ENCODE measurements around the gene TIAM2.

Gene TIAM2

GRCh38 chr6:155129744-155130143, 134.6 kb downstream of the TIAM2 start:
- H2AK5ac ChIP-seq (ENCODE audit: low read length), result no peak overlapping the region
- H3K18ac ChIP-seq (ENCODE audit: low read length), result no peak overlapping the region
- H3K36me3 ChIP-seq (ENCODE audit: control insufficient read depth, insufficient read depth, low read length), result no peaks in the 10 kb centered on the region
- H3K23ac ChIP-seq (ENCODE audit: low read length), result no peak overlapping the region
- no peaks in the 10 kb centered on the region for H3K27me3 ChIP-seq (ENCODE audit: insufficient read depth, low read length, poor library complexity)
- no peak overlapping the region for H2BK15ac ChIP-seq (replicated peaks; ENCODE audit: low read depth)
- H4K5ac ChIP-seq (ENCODE audit: low read length), result no peak overlapping the region
- H3K27ac ChIP-seq (ENCODE audit: low read depth, low read length), result no peak overlapping the region
- no peak overlapping the region for H2BK120ac ChIP-seq (ENCODE audit: low read depth, low read length)
- no peaks in the 10 kb centered on the region for H3K79me1 ChIP-seq (ENCODE audit: low read length)
- H4K8ac ChIP-seq (ENCODE audit: low read depth, low read length), result no peak overlapping the region
- no peaks in the 10 kb centered on the region for H3K79me2 ChIP-seq (ENCODE audit: control insufficient read depth, insufficient read depth, low read length)
- H3K4me1 ChIP-seq (ENCODE audit: control insufficient read depth, low read depth, low read length), result no peaks in the 10 kb centered on the region
- no CpG with 5 or more reads among the region's 14 CpGs for WGBS (ENCODE audit: extremely low coverage, insufficient coverage, low lambda C conversion rate)
- no peak overlapping the region for H3K9ac ChIP-seq (ENCODE audit: low read length)
- H3K4ac ChIP-seq (ENCODE audit: low read depth, low read length), result no peak overlapping the region
- no peak overlapping the region for H3K56ac ChIP-seq (ENCODE audit: low read length)
- H3K4me2 ChIP-seq (ENCODE audit: low read length), result no peak overlapping the region
- no peak overlapping the region for H3K4me3 ChIP-seq (ENCODE audit: low read length)
- no peak for DNase-seq
- no peak overlapping the region for H2BK5ac ChIP-seq (ENCODE audit: low read length)

GRCh38 chr6:155130161-155130853, 135.2 kb downstream of the TIAM2 start:
- Histone ChIP-seq H3K79me2 (ENCODE audit: control insufficient read depth, insufficient read depth, low read length) (no peaks in the 10 kb centered on the region), H3K4me2 (ENCODE audit: low read length) (no peak overlapping the region), H4K5ac (ENCODE audit: low read length) (no peak overlapping the region), H3K4ac (ENCODE audit: low read depth, low read length) (no peak overlapping the region), H3K23ac (ENCODE audit: low read length) (no peak overlapping the region), H3K4me1 (ENCODE audit: control insufficient read depth, low read depth, low read length) (no peaks in the 10 kb centered on the region), H4K8ac (ENCODE audit: low read depth, low read length) (no peak overlapping the region), H3K79me1 (ENCODE audit: low read length) (no peaks in the 10 kb centered on the region), H3K9ac (ENCODE audit: low read length) (no peak overlapping the region), H3K36me3 (ENCODE audit: control insufficient read depth, insufficient read depth, low read length) (no peaks in the 10 kb centered on the region), H3K27ac (ENCODE audit: low read depth, low read length) (no peak overlapping the region), H3K18ac (ENCODE audit: low read length) (no peak overlapping the region), H2AK5ac (ENCODE audit: low read length) (no peak overlapping the region), H2BK15ac (replicated peaks; ENCODE audit: low read depth) (no peak overlapping the region), H2BK5ac (ENCODE audit: low read length) (no peak overlapping the region), H2BK120ac (ENCODE audit: low read depth, low read length) (no peak overlapping the region), H3K56ac (ENCODE audit: low read length) (no peak overlapping the region), H3K27me3 (ENCODE audit: insufficient read depth, low read length, poor library complexity) (no peaks in the 10 kb centered on the region), H3K4me3 (ENCODE audit: low read length) (no peak overlapping the region)
- WGBS (ENCODE audit: extremely low coverage, insufficient coverage, low lambda C conversion rate), result no CpG with 5 or more reads among the region's 14 CpGs
- DNase-seq, result no peak

GRCh38 chr6:155132617-155133016, 137.5 kb downstream of the TIAM2 start:
- no peak overlapping the region for H2AK5ac ChIP-seq (ENCODE audit: low read length)
- no peak for DNase-seq
- H3K36me3 ChIP-seq (ENCODE audit: control insufficient read depth, insufficient read depth, low read length), result no peaks in the 10 kb centered on the region
- H3K4me2 ChIP-seq (ENCODE audit: low read length), result no peak overlapping the region
- no peaks in the 10 kb centered on the region for H3K79me1 ChIP-seq (ENCODE audit: low read length)
- H3K9ac ChIP-seq (ENCODE audit: low read length), result no peak overlapping the region
- no peak overlapping the region for H2BK15ac ChIP-seq (replicated peaks; ENCODE audit: low read depth)
- no peak overlapping the region for H2BK120ac ChIP-seq (ENCODE audit: low read depth, low read length)
- H3K79me2 ChIP-seq (ENCODE audit: control insufficient read depth, insufficient read depth, low read length), result no peaks in the 10 kb centered on the region
- no peak overlapping the region for H4K5ac ChIP-seq (ENCODE audit: low read length)
- no peak overlapping the region for H3K23ac ChIP-seq (ENCODE audit: low read length)
- no peak overlapping the region for H3K56ac ChIP-seq (ENCODE audit: low read length)
- no peaks in the 10 kb centered on the region for H3K4me1 ChIP-seq (ENCODE audit: control insufficient read depth, low read depth, low read length)
- no peak overlapping the region for H3K4me3 ChIP-seq (ENCODE audit: low read length)
- no CpG with 5 or more reads among the region's 9 CpGs for WGBS (ENCODE audit: extremely low coverage, insufficient coverage, low lambda C conversion rate)
- no peak overlapping the region for H3K27ac ChIP-seq (ENCODE audit: low read depth, low read length)
- H2BK5ac ChIP-seq (ENCODE audit: low read length), result no peak overlapping the region
- H4K8ac ChIP-seq (ENCODE audit: low read depth, low read length), result no peak overlapping the region
- H3K4ac ChIP-seq (ENCODE audit: low read depth, low read length), result no peak overlapping the region
- no peak overlapping the region for H3K18ac ChIP-seq (ENCODE audit: low read length)
- no peaks in the 10 kb centered on the region for H3K27me3 ChIP-seq (ENCODE audit: insufficient read depth, low read length, poor library complexity)

- no CpG with 5 or more reads among the region's 1 CpG for WGBS (ENCODE audit: extremely low coverage, insufficient coverage, low lambda C conversion rate)
- no peaks in the 10 kb centered on the region for H3K79me1 ChIP-seq (ENCODE audit: low read length)
- no peaks in the 10 kb centered on the region for H3K79me2 ChIP-seq (ENCODE audit: control insufficient read depth, insufficient read depth, low read length)
- no peak overlapping the region for H3K56ac ChIP-seq (ENCODE audit: low read length)
- H2BK5ac ChIP-seq (ENCODE audit: low read length), result no peak overlapping the region
- no peak overlapping the region for H3K4me2 ChIP-seq (ENCODE audit: low read length)
- no peak overlapping the region for H2BK15ac ChIP-seq (replicated peaks; ENCODE audit: low read depth)
- DNase-seq, result no peak
- no peak overlapping the region for H4K5ac ChIP-seq (ENCODE audit: low read length)
- H4K8ac ChIP-seq (ENCODE audit: low read depth, low read length), result no peak overlapping the region
- no peak overlapping the region for H3K27ac ChIP-seq (ENCODE audit: low read depth, low read length)
- no peaks in the 10 kb centered on the region for H3K27me3 ChIP-seq (ENCODE audit: insufficient read depth, low read length, poor library complexity)
- H3K9ac ChIP-seq (ENCODE audit: low read length), result no peak overlapping the region
- no peak overlapping the region for H3K4me3 ChIP-seq (ENCODE audit: low read length)
- H3K23ac ChIP-seq (ENCODE audit: low read length), result no peak overlapping the region
- H3K36me3 ChIP-seq (ENCODE audit: control insufficient read depth, insufficient read depth, low read length), result no peaks in the 10 kb centered on the region
- H3K4me1 ChIP-seq (ENCODE audit: control insufficient read depth, low read depth, low read length), result peaks cover 2% of the 10 kb centered on the region
- H3K4ac ChIP-seq (ENCODE audit: low read depth, low read length), result no peak overlapping the region
- H2AK5ac ChIP-seq (ENCODE audit: low read length), result no peak overlapping the region
- H3K18ac ChIP-seq (ENCODE audit: low read length), result no peak overlapping the region
- no peak overlapping the region for H2BK120ac ChIP-seq (ENCODE audit: low read depth, low read length)
Measured at GRCh38 chr6:155141002-155141401, 145.9 kb downstream of the TIAM2 start.

- H3K4me1 ChIP-seq (ENCODE audit: control insufficient read depth, low read depth, low read length), result peaks cover 2% of the 10 kb centered on the region
- no peak overlapping the region for H3K23ac ChIP-seq (ENCODE audit: low read length)
- WGBS (ENCODE audit: extremely low coverage, insufficient coverage, low lambda C conversion rate), result no CpG with 5 or more reads among the region's 2 CpGs
- H3K18ac ChIP-seq (ENCODE audit: low read length), result peak overlapping the region; percentile 40
- no peak overlapping the region for H3K56ac ChIP-seq (ENCODE audit: low read length)
- no peaks in the 10 kb centered on the region for H3K79me2 ChIP-seq (ENCODE audit: control insufficient read depth, insufficient read depth, low read length)
- no peaks in the 10 kb centered on the region for H3K36me3 ChIP-seq (ENCODE audit: control insufficient read depth, insufficient read depth, low read length)
- no peak overlapping the region for H3K4me3 ChIP-seq (ENCODE audit: low read length)
- H3K4me2 ChIP-seq (ENCODE audit: low read length), result no peak overlapping the region
- DNase-seq, result no peak
- no peak overlapping the region for H2AK5ac ChIP-seq (ENCODE audit: low read length)
- H2BK120ac ChIP-seq (ENCODE audit: low read depth, low read length), result no peak overlapping the region
- H2BK15ac ChIP-seq (replicated peaks; ENCODE audit: low read depth), result no peak overlapping the region
- H4K5ac ChIP-seq (ENCODE audit: low read length), result no peak overlapping the region
- H2BK5ac ChIP-seq (ENCODE audit: low read length), result no peak overlapping the region
- H3K27me3 ChIP-seq (ENCODE audit: insufficient read depth, low read length, poor library complexity), result no peaks in the 10 kb centered on the region
- H3K79me1 ChIP-seq (ENCODE audit: low read length), result no peaks in the 10 kb centered on the region
- H3K4ac ChIP-seq (ENCODE audit: low read depth, low read length), result no peak overlapping the region
- no peak overlapping the region for H4K8ac ChIP-seq (ENCODE audit: low read depth, low read length)
- H3K9ac ChIP-seq (ENCODE audit: low read length), result no peak overlapping the region
- no peak overlapping the region for H3K27ac ChIP-seq (ENCODE audit: low read depth, low read length)
Measured at GRCh38 chr6:155141512-155141911, 146.4 kb downstream of the TIAM2 start.

Data from mesendoderm (in vitro differentiated cells).